Peyer's patch (tissue), 4 donors: ENCODE results near the gene RIPK4.
"Not testable (repeated sequence)": the region's sequence is repeated elsewhere in the genome, so short reads cannot be mapped to it uniquely, and the experiment has no call there.

Experiments
- POLR2A ChIP-seq, 2 donors: fragments of 450-650 bp; IDR thresholded peaks; one replicate each; pipeline ENCODE4 v1.5.1; 2017; ENCODE audit warnings: antibody characterized with exemption in 2 of 2, mild to moderate bottlenecking in 2 of 2, moderate library complexity in 2 of 2
- TF ChIP-seq, protein P1 (sequence below), 6 experiments: fragments of 450-650 bp in 4 of 6; fragments of 200-600 bp in 2 of 6; sonication (generic) in 1 of 6; IDR thresholded peaks; one replicate each; pipeline ENCODE4 v1.5.1; 2017 to 2019; ENCODE audit warnings: antibody characterized with exemption in 6 of 6, mild to moderate bottlenecking in 3 of 6, moderate library complexity in 1 of 6

DNA sequence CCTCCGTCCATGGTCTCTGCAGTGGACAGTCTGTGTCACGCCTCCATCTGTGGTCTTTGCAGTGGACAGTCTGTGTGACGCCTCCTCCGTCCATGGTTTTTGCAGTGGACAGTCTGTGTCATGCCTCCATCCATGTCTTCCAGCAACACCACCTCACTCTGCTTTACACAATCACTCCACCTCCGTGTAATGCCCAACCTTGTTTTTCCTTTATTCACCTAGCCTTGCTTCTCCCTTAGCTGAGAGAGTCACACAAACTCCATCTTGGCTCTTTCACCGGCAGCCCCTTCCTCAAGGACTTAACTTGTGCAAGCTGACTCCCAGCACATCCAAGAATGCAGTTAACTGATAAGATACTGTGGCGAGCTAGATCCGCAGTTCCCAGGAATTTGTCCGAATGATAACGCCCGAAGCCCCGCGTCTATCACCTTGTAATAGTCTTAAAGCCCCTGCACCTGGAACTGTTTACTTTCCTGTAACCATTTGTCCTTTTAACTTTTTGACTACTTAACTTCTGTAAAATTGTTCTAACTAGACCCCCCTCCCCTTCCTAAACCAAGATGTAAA is 52.5 kb downstream of the RIPK4 start:
- not testable (repeated sequence) for TF ChIP-seq POLR2A (IDR thresholded peaks at IDR 0.05)
- TF ChIP-seq, protein P1, sequence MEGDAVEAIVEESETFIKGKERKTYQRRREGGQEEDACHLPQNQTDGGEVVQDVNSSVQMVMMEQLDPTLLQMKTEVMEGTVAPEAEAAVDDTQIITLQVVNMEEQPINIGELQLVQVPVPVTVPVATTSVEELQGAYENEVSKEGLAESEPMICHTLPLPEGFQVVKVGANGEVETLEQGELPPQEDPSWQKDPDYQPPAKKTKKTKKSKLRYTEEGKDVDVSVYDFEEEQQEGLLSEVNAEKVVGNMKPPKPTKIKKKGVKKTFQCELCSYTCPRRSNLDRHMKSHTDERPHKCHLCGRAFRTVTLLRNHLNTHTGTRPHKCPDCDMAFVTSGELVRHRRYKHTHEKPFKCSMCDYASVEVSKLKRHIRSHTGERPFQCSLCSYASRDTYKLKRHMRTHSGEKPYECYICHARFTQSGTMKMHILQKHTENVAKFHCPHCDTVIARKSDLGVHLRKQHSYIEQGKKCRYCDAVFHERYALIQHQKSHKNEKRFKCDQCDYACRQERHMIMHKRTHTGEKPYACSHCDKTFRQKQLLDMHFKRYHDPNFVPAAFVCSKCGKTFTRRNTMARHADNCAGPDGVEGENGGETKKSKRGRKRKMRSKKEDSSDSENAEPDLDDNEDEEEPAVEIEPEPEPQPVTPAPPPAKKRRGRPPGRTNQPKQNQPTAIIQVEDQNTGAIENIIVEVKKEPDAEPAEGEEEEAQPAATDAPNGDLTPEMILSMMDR (IDR thresholded peaks at IDR 0.05): not testable (repeated sequence)
